ENCODE measurements around the gene C16orf86.
A peak's percentile ranks its signal among the peaks of the same experiment; 100 is the strongest.

The C16orf86 gene

GRCh38 chr16:67666559-67667452, at the start of gene C16orf86, which contains the start of gene ENKD1:
C16orf86 (plus strand) TSS chr16:67666814; CDS start chr16:67666971, 157 bp downstream.
ENKD1 (minus strand) TSS chr16:67666750; CDS start chr16:67666442, 308 bp downstream.
- Mint-ChIP-seq H3K27me3 (no peaks in the 10 kb centered on the region), H3K9me3 (no peaks in the 10 kb centered on the region), H3K36me3 (peaks cover 13% of the 10 kb centered on the region), H3K27ac (peak within 1 kb of the TSS; percentile 92), H3K4me1 (peaks cover 52% of the 10 kb centered on the region), H3K4me3 (peak within 1 kb of the TSS; percentile 88)
- peak; percentile 83 for ATAC-seq

GRCh38 chr16:67628216-67628615, 38.4 kb upstream of the C16orf86 start:
- H3K4me3 Mint-ChIP-seq, result no peak overlapping the region
- H3K36me3 Mint-ChIP-seq, result peaks cover 52% of the 10 kb centered on the region
- no peaks in the 10 kb centered on the region for H3K27me3 Mint-ChIP-seq
- H3K4me1 Mint-ChIP-seq, result no peaks in the 10 kb centered on the region
- no peak for ATAC-seq
- no peak overlapping the region for H3K27ac Mint-ChIP-seq
- H3K9me3 Mint-ChIP-seq, result no peaks in the 10 kb centered on the region

GRCh38 chr16:67632415-67633172, 34.0 kb upstream of the C16orf86 start:
- ATAC-seq, result no peak
- Mint-ChIP-seq H3K4me3 (no peak overlapping the region), H3K27me3 (no peaks in the 10 kb centered on the region), H3K9me3 (no peaks in the 10 kb centered on the region), H3K36me3 (peaks cover 39% of the 10 kb centered on the region), H3K27ac (peak overlapping the region; percentile 20), H3K4me1 (no peaks in the 10 kb centered on the region)

GRCh38 chr16:67636713-67637112, 29.9 kb upstream of the C16orf86 start:
- ATAC-seq, result no peak
- no peaks in the 10 kb centered on the region for H3K9me3 Mint-ChIP-seq
- H3K27ac Mint-ChIP-seq, result peak overlapping the region; percentile 46
- H3K4me1 Mint-ChIP-seq, result no peaks in the 10 kb centered on the region
- no peak overlapping the region for H3K4me3 Mint-ChIP-seq
- H3K36me3 Mint-ChIP-seq, result peaks cover 32% of the 10 kb centered on the region
- H3K27me3 Mint-ChIP-seq, result no peaks in the 10 kb centered on the region

GRCh38 chr16:67637625-67638024, 29.0 kb upstream of the C16orf86 start:
- Mint-ChIP-seq H3K27ac (no peak overlapping the region), H3K4me1 (no peaks in the 10 kb centered on the region), H3K36me3 (peaks cover 23% of the 10 kb centered on the region), H3K4me3 (no peak overlapping the region), H3K27me3 (no peaks in the 10 kb centered on the region), H3K9me3 (no peaks in the 10 kb centered on the region)
- ATAC-seq, result no peak

- Mint-ChIP-seq H3K27ac (peak overlapping the region; percentile 49), H3K27me3 (no peaks in the 10 kb centered on the region)
- no peak for ATAC-seq
Observed at GRCh38 chr16:67641779-67642708, 24.6 kb upstream of the C16orf86 start.

GRCh38 chr16:67644038-67644437, 22.6 kb upstream of the C16orf86 start:
- no peaks in the 10 kb centered on the region for H3K9me3 Mint-ChIP-seq
- peak overlapping the region; percentile 90 for H3K27ac Mint-ChIP-seq
- H3K27me3 Mint-ChIP-seq, result no peaks in the 10 kb centered on the region
- peaks cover 16% of the 10 kb centered on the region for H3K4me1 Mint-ChIP-seq
- H3K36me3 Mint-ChIP-seq, result peaks cover 20% of the 10 kb centered on the region
- no peak for ATAC-seq
- H3K4me3 Mint-ChIP-seq, result peak overlapping the region; percentile 31

More at GRCh38 chr16:67641779-67642708, 24.6 kb upstream of the C16orf86 start:
- Mint-ChIP-seq H3K36me3 (peaks cover 16% of the 10 kb centered on the region), H3K4me1 (peaks cover 14% of the 10 kb centered on the region), H3K9me3 (no peaks in the 10 kb centered on the region), H3K4me3 (no peak overlapping the region)

GRCh38 chr16:67645397-67646121, 21.1 kb upstream of the C16orf86 start:
- Mint-ChIP-seq H3K4me1 (peaks cover 18% of the 10 kb centered on the region), H3K9me3 (no peaks in the 10 kb centered on the region), H3K27me3 (no peaks in the 10 kb centered on the region), H3K4me3 (peak overlapping the region; percentile 84), H3K36me3 (peaks cover 31% of the 10 kb centered on the region), H3K27ac (peak overlapping the region; percentile 90)
- ATAC-seq, result no peak

- no peak overlapping the region for H3K4me3 Mint-ChIP-seq
- H3K27ac Mint-ChIP-seq, result peak overlapping the region; percentile 90
- peaks cover 46% of the 10 kb centered on the region for H3K36me3 Mint-ChIP-seq
- H3K4me1 Mint-ChIP-seq, result peaks cover 21% of the 10 kb centered on the region
- H3K27me3 Mint-ChIP-seq, result no peaks in the 10 kb centered on the region
- ATAC-seq, result no peak
- no peaks in the 10 kb centered on the region for H3K9me3 Mint-ChIP-seq
Observed at GRCh38 chr16:67647111-67647651, 19.4 kb upstream of the C16orf86 start.

- no peak for ATAC-seq
- Mint-ChIP-seq H3K27ac (no peak overlapping the region), H3K36me3 (peaks cover 48% of the 10 kb centered on the region), H3K27me3 (no peaks in the 10 kb centered on the region), H3K4me1 (peaks cover 21% of the 10 kb centered on the region), H3K9me3 (no peaks in the 10 kb centered on the region), H3K4me3 (no peak overlapping the region)
Observed at GRCh38 chr16:67647681-67648080, 18.9 kb upstream of the C16orf86 start.

GRCh38 chr16:67648088-67648763, 18.4 kb upstream of the C16orf86 start:
- no peaks in the 10 kb centered on the region for H3K9me3 Mint-ChIP-seq
- H3K4me1 Mint-ChIP-seq, result peaks cover 21% of the 10 kb centered on the region
- peaks cover 48% of the 10 kb centered on the region for H3K36me3 Mint-ChIP-seq
- no peak for ATAC-seq
- no peaks in the 10 kb centered on the region for H3K27me3 Mint-ChIP-seq
- no peak overlapping the region for H3K27ac Mint-ChIP-seq
- no peak overlapping the region for H3K4me3 Mint-ChIP-seq

- H3K27ac Mint-ChIP-seq, result no peak overlapping the region
- no peaks in the 10 kb centered on the region for H3K27me3 Mint-ChIP-seq
- H3K4me3 Mint-ChIP-seq, result no peak overlapping the region
- H3K36me3 Mint-ChIP-seq, result peaks cover 48% of the 10 kb centered on the region
- H3K9me3 Mint-ChIP-seq, result no peaks in the 10 kb centered on the region
- ATAC-seq, result no peak
- peaks cover 21% of the 10 kb centered on the region for H3K4me1 Mint-ChIP-seq
Observed at GRCh38 chr16:67648764-67649407, 17.7 kb upstream of the C16orf86 start.

- Mint-ChIP-seq H3K9me3 (no peaks in the 10 kb centered on the region), H3K27ac (no peak overlapping the region), H3K27me3 (no peaks in the 10 kb centered on the region), H3K4me1 (peaks cover 17% of the 10 kb centered on the region), H3K36me3 (peaks cover 51% of the 10 kb centered on the region), H3K4me3 (no peak overlapping the region)
- ATAC-seq, result no peak
Observed at GRCh38 chr16:67649494-67649931, 17.1 kb upstream of the C16orf86 start.
